ENCODE results near the gene SLC30A2. TPM values are rescaled to one million over a fixed set of nuclear protein-coding genes. Genes with fewer than 3 reads are reported as not detected.

Gene SLC30A2
- total and polyA plus RNA-seq, 4 donors = under 0.01 to 0.12 (median 0.05) TPM; not detected in 1

DNA sequence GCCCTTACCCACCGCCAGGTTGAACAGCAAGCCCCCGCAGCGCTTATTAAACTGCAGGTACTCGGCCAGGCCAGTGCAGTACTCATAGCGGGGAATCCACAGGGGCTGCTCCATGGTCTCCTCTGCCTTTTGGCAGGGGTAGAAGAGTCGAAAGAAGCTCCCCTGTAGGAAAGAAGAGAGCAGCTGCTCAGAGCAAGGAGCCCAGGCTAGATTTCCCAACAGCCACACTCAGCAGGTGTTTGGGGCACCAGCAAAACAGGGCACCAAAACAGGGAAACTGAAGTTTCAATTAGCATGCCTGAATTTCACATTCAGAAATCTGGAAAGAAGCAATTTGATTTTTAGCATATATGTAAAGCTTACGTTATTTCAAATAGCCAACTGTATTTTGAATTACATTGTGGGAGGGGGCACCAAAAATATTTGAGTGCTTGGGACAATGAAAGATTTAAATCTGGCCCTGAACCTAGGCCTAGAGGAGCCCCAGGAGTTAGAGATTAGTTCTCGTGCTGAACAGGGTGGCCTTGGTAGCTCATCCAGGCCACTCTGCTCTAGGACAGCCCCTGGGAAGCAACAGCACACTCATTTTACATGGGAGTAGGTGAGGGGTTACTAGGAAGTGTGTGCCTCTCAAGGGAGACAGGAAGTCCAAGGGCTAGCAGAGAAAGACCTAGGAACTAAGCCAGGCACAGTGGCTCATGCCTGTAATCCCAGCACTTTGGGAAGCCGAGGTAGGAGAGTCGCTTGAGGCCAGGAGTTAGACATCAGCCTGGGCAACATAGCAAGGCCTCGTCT is 56.3 kb downstream of the SLC30A2 start:
- 91% methylated on average over 11 of the region's 11 CpGs for WGBS
- Histone ChIP-seq H3K27ac (ENCODE audit: low read depth in 1 of 2, low read length in 2 of 2) (no peak overlapping the region), H3K36me3 (ENCODE audit: control insufficient read depth in 4 of 4, insufficient read depth in 3 of 4, low read depth in 1 of 4, low read length in 3 of 4) (peaks cover 0 to 29% (median 6%) of the 10 kb centered on the region in 4 donors), H3K4me3 (ENCODE audit: low read depth in 1 of 3, low read length in 3 of 3) (no peak overlapping the region), H3K4me1 (ENCODE audit: control insufficient read depth in 4 of 4, insufficient read depth in 4 of 4, low read length in 3 of 4) (peaks cover 0 to 2% (median 0%) of the 10 kb centered on the region in 4 donors), H3K9ac (ENCODE audit: low read depth in 1 of 2, low read length in 2 of 2) (peak overlapping the region in 1 of 2 donors; percentile 20), H3K9me3 (ENCODE audit: control insufficient read depth in 4 of 4, low read length in 3 of 4) (no peaks in the 10 kb centered on the region), H3K27me3 (ENCODE audit: control insufficient read depth in 4 of 4, insufficient read depth in 4 of 4, low read length in 3 of 4) (no peaks in the 10 kb centered on the region)
- TF ChIP-seq, protein P1, sequence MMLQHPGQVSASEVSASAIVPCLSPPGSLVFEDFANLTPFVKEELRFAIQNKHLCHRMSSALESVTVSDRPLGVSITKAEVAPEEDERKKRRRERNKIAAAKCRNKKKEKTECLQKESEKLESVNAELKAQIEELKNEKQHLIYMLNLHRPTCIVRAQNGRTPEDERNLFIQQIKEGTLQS (IDR thresholded peaks at IDR 0.05) = no peak
- no peak for TF ChIP-seq HNF4G (IDR thresholded peaks at IDR 0.05)
- no peak for TF ChIP-seq JUND (IDR thresholded peaks at IDR 0.05)
- no peak for DNase-seq (ENCODE audit: low spot score)

DNA sequence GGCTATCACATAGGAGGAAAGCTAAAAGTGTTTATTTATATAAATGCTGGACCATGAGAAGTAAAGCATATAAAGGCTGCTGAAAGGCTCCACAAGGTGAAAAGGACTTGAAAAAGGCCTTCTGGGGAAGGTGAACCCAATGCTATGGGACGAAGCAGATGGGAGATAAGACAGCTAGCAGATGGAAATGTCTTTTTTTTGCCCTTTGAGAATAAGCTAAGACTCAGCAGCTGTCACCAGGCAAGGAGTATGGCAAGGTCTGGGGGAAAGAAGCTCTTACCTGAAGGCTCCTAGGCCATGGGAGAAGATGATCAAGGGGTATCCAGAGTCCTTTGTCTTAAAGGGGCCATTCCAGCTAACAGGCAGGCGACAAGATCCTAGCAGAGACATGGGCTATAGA is 58.0 kb downstream of the SLC30A2 start:
- Histone ChIP-seq H3K4me1 (ENCODE audit: control insufficient read depth in 4 of 4, insufficient read depth in 4 of 4, low read length in 3 of 4) (peaks cover 0 to 2% (median 0%) of the 10 kb centered on the region in 4 donors), H3K27ac (ENCODE audit: low read depth in 1 of 2, low read length in 2 of 2) (no peak overlapping the region), H3K27me3 (ENCODE audit: control insufficient read depth in 4 of 4, insufficient read depth in 4 of 4, low read length in 3 of 4) (no peaks in the 10 kb centered on the region), H3K36me3 (ENCODE audit: control insufficient read depth in 4 of 4, insufficient read depth in 3 of 4, low read depth in 1 of 4, low read length in 3 of 4) (peaks cover 0 to 42% (median 16%) of the 10 kb centered on the region in 4 donors), H3K9ac (ENCODE audit: low read depth in 1 of 2, low read length in 2 of 2) (no peak overlapping the region), H3K9me3 (ENCODE audit: control insufficient read depth in 4 of 4, low read length in 3 of 4) (no peaks in the 10 kb centered on the region), H3K4me3 (ENCODE audit: low read depth in 1 of 3, low read length in 3 of 3) (no peak overlapping the region)
- 96% methylated on average over 2 of the region's 2 CpGs for WGBS
- TF ChIP-seq FOXA2 (IDR thresholded peaks at IDR 0.05) (no peak), GABPA (IDR thresholded peaks at IDR 0.05 in 1 of 2, conservative IDR thresholded peaks at IDR 0.05 in 1 of 2) (no peak), FOXA1 (IDR thresholded peaks at IDR 0.05) (no peak), SP1 (IDR thresholded peaks at IDR 0.05) (no peak), HNF4A (conservative IDR thresholded peaks at IDR 0.05) (no peak), NR2F2 (IDR thresholded peaks at IDR 0.05) (no peak), TAF1 (conservative IDR thresholded peaks at IDR 0.05) (no peak), EGR1 (IDR thresholded peaks at IDR 0.05; ENCODE audit: low read depth in 2 of 2) (no peak), JUND (IDR thresholded peaks at IDR 0.05) (no peak), RXRA (IDR thresholded peaks at IDR 0.05) (no peak)
- TF ChIP-seq, protein P2, sequence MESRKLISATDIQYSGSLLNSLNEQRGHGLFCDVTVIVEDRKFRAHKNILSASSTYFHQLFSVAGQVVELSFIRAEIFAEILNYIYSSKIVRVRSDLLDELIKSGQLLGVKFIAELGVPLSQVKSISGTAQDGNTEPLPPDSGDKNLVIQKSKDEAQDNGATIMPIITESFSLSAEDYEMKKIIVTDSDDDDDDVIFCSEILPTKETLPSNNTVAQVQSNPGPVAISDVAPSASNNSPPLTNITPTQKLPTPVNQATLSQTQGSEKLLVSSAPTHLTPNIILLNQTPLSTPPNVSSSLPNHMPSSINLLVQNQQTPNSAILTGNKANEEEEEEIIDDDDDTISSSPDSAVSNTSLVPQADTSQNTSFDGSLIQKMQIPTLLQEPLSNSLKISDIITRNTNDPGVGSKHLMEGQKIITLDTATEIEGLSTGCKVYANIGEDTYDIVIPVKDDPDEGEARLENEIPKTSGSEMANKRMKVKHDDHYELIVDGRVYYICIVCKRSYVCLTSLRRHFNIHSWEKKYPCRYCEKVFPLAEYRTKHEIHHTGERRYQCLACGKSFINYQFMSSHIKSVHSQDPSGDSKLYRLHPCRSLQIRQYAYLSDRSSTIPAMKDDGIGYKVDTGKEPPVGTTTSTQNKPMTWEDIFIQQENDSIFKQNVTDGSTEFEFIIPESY (IDR thresholded peaks at IDR 0.05) = no peak
- TF ChIP-seq, protein P3, sequence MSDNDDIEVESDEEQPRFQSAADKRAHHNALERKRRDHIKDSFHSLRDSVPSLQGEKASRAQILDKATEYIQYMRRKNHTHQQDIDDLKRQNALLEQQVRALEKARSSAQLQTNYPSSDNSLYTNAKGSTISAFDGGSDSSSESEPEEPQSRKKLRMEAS (IDR thresholded peaks at IDR 0.05) = no peak
- TF ChIP-seq, protein P4, sequence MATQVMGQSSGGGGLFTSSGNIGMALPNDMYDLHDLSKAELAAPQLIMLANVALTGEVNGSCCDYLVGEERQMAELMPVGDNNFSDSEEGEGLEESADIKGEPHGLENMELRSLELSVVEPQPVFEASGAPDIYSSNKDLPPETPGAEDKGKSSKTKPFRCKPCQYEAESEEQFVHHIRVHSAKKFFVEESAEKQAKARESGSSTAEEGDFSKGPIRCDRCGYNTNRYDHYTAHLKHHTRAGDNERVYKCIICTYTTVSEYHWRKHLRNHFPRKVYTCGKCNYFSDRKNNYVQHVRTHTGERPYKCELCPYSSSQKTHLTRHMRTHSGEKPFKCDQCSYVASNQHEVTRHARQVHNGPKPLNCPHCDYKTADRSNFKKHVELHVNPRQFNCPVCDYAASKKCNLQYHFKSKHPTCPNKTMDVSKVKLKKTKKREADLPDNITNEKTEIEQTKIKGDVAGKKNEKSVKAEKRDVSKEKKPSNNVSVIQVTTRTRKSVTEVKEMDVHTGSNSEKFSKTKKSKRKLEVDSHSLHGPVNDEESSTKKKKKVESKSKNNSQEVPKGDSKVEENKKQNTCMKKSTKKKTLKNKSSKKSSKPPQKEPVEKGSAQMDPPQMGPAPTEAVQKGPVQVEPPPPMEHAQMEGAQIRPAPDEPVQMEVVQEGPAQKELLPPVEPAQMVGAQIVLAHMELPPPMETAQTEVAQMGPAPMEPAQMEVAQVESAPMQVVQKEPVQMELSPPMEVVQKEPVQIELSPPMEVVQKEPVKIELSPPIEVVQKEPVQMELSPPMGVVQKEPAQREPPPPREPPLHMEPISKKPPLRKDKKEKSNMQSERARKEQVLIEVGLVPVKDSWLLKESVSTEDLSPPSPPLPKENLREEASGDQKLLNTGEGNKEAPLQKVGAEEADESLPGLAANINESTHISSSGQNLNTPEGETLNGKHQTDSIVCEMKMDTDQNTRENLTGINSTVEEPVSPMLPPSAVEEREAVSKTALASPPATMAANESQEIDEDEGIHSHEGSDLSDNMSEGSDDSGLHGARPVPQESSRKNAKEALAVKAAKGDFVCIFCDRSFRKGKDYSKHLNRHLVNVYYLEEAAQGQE (IDR thresholded peaks at IDR 0.05) = no peak
- TF ChIP-seq, protein P1 (IDR thresholded peaks at IDR 0.05) = no peak
- TF ChIP-seq, protein P5, sequence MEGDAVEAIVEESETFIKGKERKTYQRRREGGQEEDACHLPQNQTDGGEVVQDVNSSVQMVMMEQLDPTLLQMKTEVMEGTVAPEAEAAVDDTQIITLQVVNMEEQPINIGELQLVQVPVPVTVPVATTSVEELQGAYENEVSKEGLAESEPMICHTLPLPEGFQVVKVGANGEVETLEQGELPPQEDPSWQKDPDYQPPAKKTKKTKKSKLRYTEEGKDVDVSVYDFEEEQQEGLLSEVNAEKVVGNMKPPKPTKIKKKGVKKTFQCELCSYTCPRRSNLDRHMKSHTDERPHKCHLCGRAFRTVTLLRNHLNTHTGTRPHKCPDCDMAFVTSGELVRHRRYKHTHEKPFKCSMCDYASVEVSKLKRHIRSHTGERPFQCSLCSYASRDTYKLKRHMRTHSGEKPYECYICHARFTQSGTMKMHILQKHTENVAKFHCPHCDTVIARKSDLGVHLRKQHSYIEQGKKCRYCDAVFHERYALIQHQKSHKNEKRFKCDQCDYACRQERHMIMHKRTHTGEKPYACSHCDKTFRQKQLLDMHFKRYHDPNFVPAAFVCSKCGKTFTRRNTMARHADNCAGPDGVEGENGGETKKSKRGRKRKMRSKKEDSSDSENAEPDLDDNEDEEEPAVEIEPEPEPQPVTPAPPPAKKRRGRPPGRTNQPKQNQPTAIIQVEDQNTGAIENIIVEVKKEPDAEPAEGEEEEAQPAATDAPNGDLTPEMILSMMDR (IDR thresholded peaks at IDR 0.05; ENCODE audit: low read depth, low read length, missing input control) = no peak
- DNase-seq (ENCODE audit: low spot score) = no peak
